ENCODE data around the gene UBL4B. TPM values are rescaled to one million over a fixed set of nuclear protein-coding genes. Genes with fewer than 3 reads are reported as not detected.

UBL4B gene
- total and polyA plus RNA-seq, 2 experiments from 2014 or later, result not detected

- TF ChIP-seq ZNF462 (CRISPR knock-in tag; IDR thresholded peaks at IDR 0.05) (no peak), NANOG (IDR thresholded peaks at IDR 0.05; ENCODE audit: borderline replicate concordance) (no peak), ZNF331 (CRISPR knock-in tag; IDR thresholded peaks at IDR 0.05; ENCODE audit: low read depth) (no peak), EZH2phosphoT487 (IDR thresholded peaks at IDR 0.05; ENCODE audit: unreplicated experiment) (no peak), ETS1 (IDR thresholded peaks at IDR 0.05) (no peak)
Observed at GRCh38 chr1:110111081-110111480, 1.2 kb upstream of the UBL4B start (continued).

- Mint-ChIP-seq H3K36me3 (ENCODE audit: low read depth) (no peaks in the 10 kb centered on the region), H3K9me3 (no peaks in the 10 kb centered on the region), H3K4me1 (no peaks in the 10 kb centered on the region; the same call in 2 of the 3 replicates), H3K27me3 (ENCODE audit: insufficient read depth, low read depth, poor library complexity) (peaks cover 18% of the 10 kb centered on the region), H3K27ac (no peak overlapping the region), H3K4me3 (no peak overlapping the region)
- Histone ChIP-seq H3F3A (replicated peaks; ENCODE audit: low read depth) (no peaks in the 10 kb centered on the region), H3K4me3 (no peak overlapping the region), H4K20me1 (replicated peaks; ENCODE audit: insufficient read depth) (no peaks in the 10 kb centered on the region), H3K4me2 (no peak overlapping the region), H2AFZ (no peak overlapping the region; the same call in 1 of the 2 replicates), H3K27me3 (ENCODE audit: insufficient read depth) (no peaks in the 10 kb centered on the region), H3K36me3 (ENCODE audit: insufficient read depth) (no peaks in the 10 kb centered on the region), H3K27ac (ENCODE audit: low read depth) (no peak overlapping the region), H3K4me1 (ENCODE audit: insufficient read depth) (no peaks in the 10 kb centered on the region; the same call in 1 of the 2 replicates), H3K9me2 (ENCODE audit: insufficient read depth) (no peaks in the 10 kb centered on the region), H3K79me2 (replicated peaks; ENCODE audit: insufficient read depth) (no peaks in the 10 kb centered on the region)
- DNase-seq (ENCODE audit: low spot score) (no peak), ATAC-seq (no peak)
- TF ChIP-seq POLR2AphosphoS5 (IDR thresholded peaks at IDR 0.05; ENCODE audit: low read depth), result no peak
- TF ChIP-seq JUNB (IDR thresholded peaks at IDR 0.05; ENCODE audit: unreplicated experiment), result no peak
- no peak for TF ChIP-seq ETS1 (IDR thresholded peaks at IDR 0.05)
- TF ChIP-seq CREB1 (CRISPR knock-in tag; IDR thresholded peaks at IDR 0.05; ENCODE audit: low read depth), result no peak
- no peak for TF ChIP-seq STAT1 (IDR thresholded peaks at IDR 0.05; ENCODE audit: unreplicated experiment)
Observed at GRCh38 chr1:110112656-110113055, 413 bp downstream of the UBL4B start.
